Neural progenitor cell (in vitro differentiated cells): Measurements from ENCODE around the gene BRI3BP. TPM values are rescaled to one million over a fixed set of nuclear protein-coding genes. Genes with fewer than 3 reads are reported as not detected.

Experiments
- DNase-seq: peaks from one replicate; pipeline ENCODE4 v3.0.0-alpha.2; 2016; ENCODE audit warnings: low spot score
- H2AFZ ChIP-seq: fragments of 200-600 bp; sonication (generic); replicated peaks from 2 replicates; pipeline ENCODE4 v1.6.1; 2016; ENCODE audit warnings: antibody characterized with exemption
- H3F3A ChIP-seq: fragments of 200-600 bp; sonication (generic); 2 replicates; pipeline ENCODE4 v1.6.1; 2016; ENCODE audit warnings: antibody characterized with exemption, low read depth
- H3K27ac ChIP-seq: fragments of 200-600 bp; sonication (generic); 2 replicates; pipeline ENCODE4 v1.5.1; 2016; ENCODE audit warnings: mild to moderate bottlenecking
- H3K27me3 ChIP-seq: fragments of 200-600 bp; sonication (generic); 2 replicates; pipeline ENCODE4 v1.6.1; 2016; ENCODE audit warnings: mild to moderate bottlenecking, moderate library complexity
- H3K36me3 ChIP-seq: fragments of 200-600 bp; sonication (generic); 2 replicates; pipeline ENCODE4 v1.5.1; 2016
- H3K4me1 ChIP-seq: fragments of 200-600 bp; sonication (generic); 2 replicates; pipeline ENCODE4 v1.6.1; 2016; ENCODE audit warnings: mixed run types
- H3K4me2 ChIP-seq: fragments of 200-600 bp; sonication (generic); 2 replicates; pipeline ENCODE4 v1.6.1; 2016
- H3K4me3 ChIP-seq: fragments of 200-600 bp; sonication (generic); 2 replicates; pipeline ENCODE4 v1.5.1; 2016
- H3K79me2 ChIP-seq: fragments of 200-600 bp; sonication (generic); 2 replicates; pipeline ENCODE4 v1.6.1; 2016; ENCODE audit warnings: low read depth
- H3K9ac ChIP-seq: fragments of 200-600 bp; sonication (generic); 2 replicates; pipeline ENCODE4 v1.6.1; 2016
- H3K9me3 ChIP-seq: fragments of 200-600 bp; sonication (generic); 2 replicates; pipeline ENCODE4 v1.5.1; 2016; ENCODE audit warnings: low read depth
- H4K20me1 ChIP-seq: fragments of 200-600 bp; sonication (generic); 2 replicates; pipeline ENCODE4 v1.6.1; 2016; ENCODE audit warnings: low read depth
- H3K27ac Mint-ChIP-seq: 3 replicates; pipeline ENCODE4 v1.8.0; 2021; ENCODE audit warnings: mixed read lengths
- H3K27me3 Mint-ChIP-seq: 2 replicates; pipeline ENCODE4 v1.8.0; 2022; ENCODE audit warnings: low read depth, mild to moderate bottlenecking, inconsistent platforms, moderate library complexity, mixed read lengths; ENCODE audit not compliant: insufficient read depth
- H3K36me3 Mint-ChIP-seq: 3 replicates; pipeline ENCODE4 v1.8.0; 2021; ENCODE audit warnings: mixed read lengths
- H3K4me1 Mint-ChIP-seq: 3 replicates; pipeline ENCODE4 v1.8.0; 2021; ENCODE audit warnings: mixed read lengths
- H3K4me3 Mint-ChIP-seq: 3 replicates; pipeline ENCODE4 v1.8.0; 2021; ENCODE audit warnings: mild to moderate bottlenecking, moderate library complexity, mixed read lengths
- H3K9me3 Mint-ChIP-seq: 3 replicates; pipeline ENCODE4 v1.8.0; 2020; ENCODE audit warnings: mixed read lengths
- CTCF ChIP-seq: fragments of 200-600 bp; sonication (generic); IDR thresholded peaks from 2 replicates; pipeline ENCODE4 v1.5.1; 2017; ENCODE audit warnings: antibody characterized with exemption, mild to moderate bottlenecking
- EZH2 ChIP-seq: fragments of 200-600 bp; sonication (generic); IDR thresholded peaks from 2 replicates; pipeline ENCODE4 v1.6.1; 2017; ENCODE audit warnings: antibody characterized with exemption, mild to moderate bottlenecking, moderate library complexity
- EZH2phosphoT487 ChIP-seq: fragments of 200-600 bp; sonication (generic); IDR thresholded peaks from 2 replicates; pipeline ENCODE4 v1.6.1; 2017; ENCODE audit warnings: antibody characterized with exemption
- total RNA-seq: library from RNA; depleted of rRNA; stranded (reverse); fragments of >200 nt; gene quantifications from 2 replicates; pipeline ENCODE4 v1.2.3, GENCODE V29; 2015; ENCODE audit warnings: low replicate concordance

The BRI3BP gene
- total RNA-seq, 1 donor from 2014 or later = 2.5 TPM

GRCh38 chr12:124947561-124948398 lies 45.7 kb upstream of the BRI3BP start:
- no peaks in the 10 kb centered on the region for H3K9me3 Mint-ChIP-seq
- Histone ChIP-seq H3K36me3 (no peaks in the 10 kb centered on the region), H3K27ac (no peak overlapping the region), H3K4me2 (no peak overlapping the region), H3K4me1 (no peaks in the 10 kb centered on the region), H3K9ac (no peak overlapping the region), H3K9me3 (no peaks in the 10 kb centered on the region), H2AFZ (no peak overlapping the region), H3F3A (no peaks in the 10 kb centered on the region), H4K20me1 (no peaks in the 10 kb centered on the region), H3K79me2 (no peaks in the 10 kb centered on the region), H3K27me3 (no peaks in the 10 kb centered on the region), H3K4me3 (no peak overlapping the region)
- no peaks in the 10 kb centered on the region for H3K27me3 Mint-ChIP-seq
- H3K4me3 Mint-ChIP-seq = no peak overlapping the region
- no peak overlapping the region for H3K27ac Mint-ChIP-seq
- DNase-seq = no peak
- no peak for TF ChIP-seq EZH2phosphoT487
- peaks cover 11% of the 10 kb centered on the region for H3K36me3 Mint-ChIP-seq
- H3K4me1 Mint-ChIP-seq = peaks cover 2% of the 10 kb centered on the region

GRCh38 chr12:124949066-124949465 lies 44.4 kb upstream of the BRI3BP start:
- no peaks in the 10 kb centered on the region for H3K79me2 ChIP-seq
- no peaks in the 10 kb centered on the region for H3K27me3 ChIP-seq
- no peak for DNase-seq
- Mint-ChIP-seq H3K36me3 (peaks cover 10% of the 10 kb centered on the region), H3K9me3 (no peaks in the 10 kb centered on the region), H3K4me1 (peaks cover 2% of the 10 kb centered on the region), H3K27me3 (no peaks in the 10 kb centered on the region), H3K27ac (peak overlapping the region; percentile 11), H3K4me3 (no peak overlapping the region)
- no peak overlapping the region for H3K4me3 ChIP-seq
- H3K9ac ChIP-seq = no peak overlapping the region
- H3F3A ChIP-seq = no peaks in the 10 kb centered on the region
- no peak overlapping the region for H2AFZ ChIP-seq
- no peak overlapping the region for H3K4me2 ChIP-seq
- TF ChIP-seq EZH2phosphoT487 (no peak), EZH2 (no peak), CTCF (no peak)
- H3K9me3 ChIP-seq = no peaks in the 10 kb centered on the region
- H3K27ac ChIP-seq = no peak overlapping the region
- no peaks in the 10 kb centered on the region for H3K4me1 ChIP-seq
- H4K20me1 ChIP-seq = no peaks in the 10 kb centered on the region
- H3K36me3 ChIP-seq = no peaks in the 10 kb centered on the region

- no peaks in the 10 kb centered on the region for H3K4me1 ChIP-seq
- H3K36me3 Mint-ChIP-seq = peaks cover 13% of the 10 kb centered on the region
- H3F3A ChIP-seq = no peaks in the 10 kb centered on the region
- H3K9me3 ChIP-seq = no peaks in the 10 kb centered on the region
- no peaks in the 10 kb centered on the region for H3K27me3 Mint-ChIP-seq
- no peak overlapping the region for H3K4me3 Mint-ChIP-seq
- no peaks in the 10 kb centered on the region for H3K27me3 ChIP-seq
- no peaks in the 10 kb centered on the region for H4K20me1 ChIP-seq
- H3K4me1 Mint-ChIP-seq = peaks cover 2% of the 10 kb centered on the region
- H3K4me3 ChIP-seq = no peak overlapping the region
- H3K36me3 ChIP-seq = no peaks in the 10 kb centered on the region
- no peak for DNase-seq
- no peaks in the 10 kb centered on the region for H3K9me3 Mint-ChIP-seq
- no peaks in the 10 kb centered on the region for H3K79me2 ChIP-seq
- no peak overlapping the region for H2AFZ ChIP-seq
- TF ChIP-seq EZH2 = no peak
- no peak for TF ChIP-seq EZH2phosphoT487
- no peak for TF ChIP-seq CTCF
- H3K4me2 ChIP-seq = no peak overlapping the region
- no peak overlapping the region for H3K27ac Mint-ChIP-seq
- no peak overlapping the region for H3K9ac ChIP-seq
- no peak overlapping the region for H3K27ac ChIP-seq
Observed at GRCh38 chr12:124949779-124950728, 43.4 kb upstream of the BRI3BP start.
